Osteoblast (primary cell): ENCODE measurements around the gene IL6ST. TPM values are rescaled to one million over a fixed set of nuclear protein-coding genes. Genes with fewer than 3 reads are reported as not detected.

Experiments
- DNase-seq: peaks from one replicate; pipeline ENCODE4 v3.0.0; 2011; ENCODE audit warnings: low spot score, mixed read lengths; ENCODE audit not compliant: insufficient read length; ENCODE audit errors: missing footprints
- H2AFZ ChIP-seq: 2 replicates; pipeline ENCODE4 v1.6.0; 2011; ENCODE audit warnings: mild to moderate bottlenecking, low read length
- H3K27ac ChIP-seq: 2 replicates; pipeline ENCODE4 v1.5.1; 2011; ENCODE audit warnings: mild to moderate bottlenecking, low read depth, low read length, moderate library complexity
- H3K27me3 ChIP-seq: 2 replicates; pipeline ENCODE4 v1.6.0; 2012; ENCODE audit warnings: mild to moderate bottlenecking, control low read depth, inconsistent platforms, low read length, moderate library complexity; ENCODE audit not compliant: insufficient read depth
- H3K36me3 ChIP-seq: 2 replicates; pipeline ENCODE4 v1.5.1; 2011; ENCODE audit warnings: mild to moderate bottlenecking, low read length, control low read depth, moderate library complexity; ENCODE audit not compliant: insufficient read depth
- H3K4me1 ChIP-seq: 2 replicates; pipeline ENCODE4 v1.5.1; 2011; ENCODE audit warnings: mild to moderate bottlenecking, low read length, control low read depth, moderate library complexity; ENCODE audit not compliant: insufficient read depth
- H3K4me2 ChIP-seq: 2 replicates; pipeline ENCODE4 v1.6.0; 2011; ENCODE audit warnings: mild to moderate bottlenecking, low read length; ENCODE audit not compliant: insufficient read depth
- H3K4me3 ChIP-seq: fragments of 200-600 bp; sonication (generic); 3 replicates; pipeline ENCODE4 v1.5.1; 2012; ENCODE audit warnings: mild to moderate bottlenecking, low read length, inconsistent platforms; ENCODE audit not compliant: insufficient read depth
- H3K79me2 ChIP-seq: 2 replicates; pipeline ENCODE4 v1.6.0; 2012; ENCODE audit warnings: mild to moderate bottlenecking, low read length, control low read depth, inconsistent platforms; ENCODE audit not compliant: insufficient read depth
- H3K9me3 ChIP-seq: 2 replicates; pipeline ENCODE4 v1.5.1; 2011; ENCODE audit warnings: low read depth, low read length, control low read depth
- H4K20me1 ChIP-seq: 2 replicates; pipeline ENCODE4 v1.6.0; 2012; ENCODE audit warnings: mild to moderate bottlenecking, low read length, control low read depth; ENCODE audit not compliant: insufficient read depth
- total RNA-seq: library from RNA; depleted of rRNA; stranded (reverse); fragments of >200 nt; gene quantifications from 2 replicates; pipeline ENCODE4 v1.2.3, GENCODE V29; 2012
- TF ChIP-seq, protein P1 (sequence below): IDR thresholded peaks from 2 replicates; pipeline ENCODE4 v1.5.1; 2011; ENCODE audit warnings: mild to moderate bottlenecking, low read depth, low read length, moderate library complexity; ENCODE audit errors: extremely low read depth

Gene IL6ST
- total RNA-seq, 1 donor = 804 TPM

DNA sequence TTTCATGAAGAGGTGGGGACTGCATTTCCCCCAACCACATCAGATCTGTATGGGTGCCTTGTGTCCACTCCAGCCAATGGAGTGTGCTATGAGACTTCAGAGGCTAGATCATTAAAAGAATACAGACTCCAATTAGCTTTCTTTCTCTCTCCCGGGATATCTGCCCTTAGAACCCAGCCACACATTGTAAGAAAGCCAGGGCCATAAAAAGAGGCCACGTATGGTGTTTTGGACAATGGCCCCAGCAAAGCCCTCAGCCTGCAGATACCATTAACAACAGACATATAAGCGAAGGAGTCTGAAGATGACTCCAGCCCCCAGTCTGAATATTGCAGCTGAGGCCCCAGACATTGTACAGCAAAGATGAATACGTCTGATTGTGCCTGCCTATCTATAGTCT, 21.5 kb downstream of the IL6ST start:
- H3K4me2 ChIP-seq = no peak overlapping the region
- no peaks in the 10 kb centered on the region for H3K27me3 ChIP-seq
- peaks cover 30% of the 10 kb centered on the region for H4K20me1 ChIP-seq
- H3K4me3 ChIP-seq = no peak overlapping the region
- peaks cover 86% of the 10 kb centered on the region for H3K79me2 ChIP-seq
- no peaks in the 10 kb centered on the region for H3K9me3 ChIP-seq
- H3K36me3 ChIP-seq = peaks cover 50% of the 10 kb centered on the region
- TF ChIP-seq, protein P1, sequence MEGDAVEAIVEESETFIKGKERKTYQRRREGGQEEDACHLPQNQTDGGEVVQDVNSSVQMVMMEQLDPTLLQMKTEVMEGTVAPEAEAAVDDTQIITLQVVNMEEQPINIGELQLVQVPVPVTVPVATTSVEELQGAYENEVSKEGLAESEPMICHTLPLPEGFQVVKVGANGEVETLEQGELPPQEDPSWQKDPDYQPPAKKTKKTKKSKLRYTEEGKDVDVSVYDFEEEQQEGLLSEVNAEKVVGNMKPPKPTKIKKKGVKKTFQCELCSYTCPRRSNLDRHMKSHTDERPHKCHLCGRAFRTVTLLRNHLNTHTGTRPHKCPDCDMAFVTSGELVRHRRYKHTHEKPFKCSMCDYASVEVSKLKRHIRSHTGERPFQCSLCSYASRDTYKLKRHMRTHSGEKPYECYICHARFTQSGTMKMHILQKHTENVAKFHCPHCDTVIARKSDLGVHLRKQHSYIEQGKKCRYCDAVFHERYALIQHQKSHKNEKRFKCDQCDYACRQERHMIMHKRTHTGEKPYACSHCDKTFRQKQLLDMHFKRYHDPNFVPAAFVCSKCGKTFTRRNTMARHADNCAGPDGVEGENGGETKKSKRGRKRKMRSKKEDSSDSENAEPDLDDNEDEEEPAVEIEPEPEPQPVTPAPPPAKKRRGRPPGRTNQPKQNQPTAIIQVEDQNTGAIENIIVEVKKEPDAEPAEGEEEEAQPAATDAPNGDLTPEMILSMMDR = no peak
- H3K4me1 ChIP-seq = peaks cover 9% of the 10 kb centered on the region
- no peak overlapping the region for H2AFZ ChIP-seq
- H3K27ac ChIP-seq = no peak overlapping the region
- DNase-seq = no peak

DNA sequence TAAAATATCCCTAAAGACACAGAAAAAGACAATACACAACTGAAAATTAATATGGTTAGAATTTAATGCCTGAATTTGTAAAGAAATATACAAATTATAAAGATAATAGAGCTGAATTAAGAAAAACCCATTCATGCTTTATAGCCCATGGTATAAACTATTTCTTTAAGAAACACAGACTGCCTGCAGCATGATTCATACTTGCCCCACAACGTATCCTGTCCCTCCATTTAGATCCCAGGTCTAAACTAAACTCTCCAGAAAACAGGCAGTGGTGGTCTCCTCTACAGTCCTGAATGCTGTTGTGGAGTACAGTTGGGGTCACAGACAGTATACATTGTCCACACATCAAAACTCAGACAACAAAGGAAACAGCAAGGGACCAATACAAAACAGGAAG, 24.8 kb downstream of the IL6ST start:
- no peak for DNase-seq
- H3K27me3 ChIP-seq = no peaks in the 10 kb centered on the region

GRCh38 chr5:55966284-55966683, 28.5 kb downstream of the IL6ST start:
- no peaks in the 10 kb centered on the region for H3K27me3 ChIP-seq

More for the DNA sequence above, 24.8 kb downstream of the IL6ST start:
- Histone ChIP-seq H3K27ac (peak overlapping the region; percentile 34), H2AFZ (peak overlapping the region; percentile 63), H3K4me2 (peak overlapping the region; percentile 29), H4K20me1 (peaks cover 10% of the 10 kb centered on the region), H3K79me2 (peaks cover 66% of the 10 kb centered on the region), H3K4me3 (no peak overlapping the region), H3K36me3 (peaks cover 30% of the 10 kb centered on the region), H3K4me1 (peaks cover 4% of the 10 kb centered on the region), H3K9me3 (no peaks in the 10 kb centered on the region)
- TF ChIP-seq, protein P1 = no peak

GRCh38 chr5:55965525-55965924, 29.2 kb downstream of the IL6ST start:
- Histone ChIP-seq H3K27ac (no peak overlapping the region), H3K79me2 (peaks cover 30% of the 10 kb centered on the region), H3K4me1 (peaks cover 4% of the 10 kb centered on the region), H2AFZ (no peak overlapping the region), H3K4me3 (no peak overlapping the region), H3K27me3 (no peaks in the 10 kb centered on the region), H3K36me3 (peaks cover 57% of the 10 kb centered on the region), H3K9me3 (no peaks in the 10 kb centered on the region), H3K4me2 (no peak overlapping the region), H4K20me1 (peaks cover 5% of the 10 kb centered on the region)
- no peak for DNase-seq
- TF ChIP-seq, protein P1 = no peak

More at GRCh38 chr5:55966284-55966683, 28.5 kb downstream of the IL6ST start:
- H3K9me3 ChIP-seq = no peaks in the 10 kb centered on the region
- peaks cover 4% of the 10 kb centered on the region for H3K4me1 ChIP-seq
- peaks cover 38% of the 10 kb centered on the region for H3K79me2 ChIP-seq
- no peak overlapping the region for H2AFZ ChIP-seq
- no peak overlapping the region for H3K27ac ChIP-seq
- DNase-seq = no peak
- no peak overlapping the region for H3K4me2 ChIP-seq
- H3K4me3 ChIP-seq = no peak overlapping the region
- peaks cover 5% of the 10 kb centered on the region for H4K20me1 ChIP-seq
- TF ChIP-seq, protein P1 = no peak
- H3K36me3 ChIP-seq = peaks cover 50% of the 10 kb centered on the region
